Bone marrow (tissue), 2 donors: ENCODE results near the gene PTPRO.

Experiments used
- DNase-seq, 2 donors: peaks; one replicate each; lab custom pipeline; 2025; lab: John Stamatoyannopoulos, UW

The PTPRO gene

DNA sequence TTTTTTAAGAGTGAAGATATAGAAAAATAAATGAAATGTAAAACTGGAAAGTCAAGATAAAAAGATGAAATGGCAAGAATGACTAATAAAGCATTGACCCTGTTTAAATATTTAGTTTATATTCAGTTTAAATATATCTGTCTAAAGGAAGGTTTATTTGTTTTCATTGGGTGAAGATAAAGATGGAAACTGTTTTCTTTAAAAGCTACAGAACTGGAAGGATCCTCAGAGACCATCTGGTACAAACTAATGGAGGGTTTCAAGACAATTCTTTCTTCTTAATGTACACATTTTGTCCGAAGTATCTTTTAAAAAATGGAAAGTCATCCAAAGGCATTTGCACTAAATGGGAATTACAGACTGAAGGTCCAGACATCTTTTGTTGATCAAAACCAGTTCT is 324.3 kb downstream of the PTPRO start:
- no peak for DNase-seq
